Dedifferentiated amniotic fluid mesenchymal stem cell (primary cell): Measurements from ENCODE around the gene TNPO3.

Experiments used
- DNase-seq: peaks from one replicate; pipeline ENCODE4 v3.0.0-alpha.2; 2016; ENCODE audit errors: extremely low spot score

The TNPO3 gene

GRCh38 chr7:128939075-128939860 lies 115.6 kb downstream of the TNPO3 start:
- no peak for DNase-seq

GRCh38 chr7:128938544-128939074 lies 116.3 kb downstream of the TNPO3 start:
- no peak for DNase-seq

- DNase-seq, result no peak
Observed at GRCh38 chr7:128937647-128938543, 117.0 kb downstream of the TNPO3 start, which contains the start of gene IRF5. Gene IRF5 (plus strand): TSS chr7:128937927. CDS start chr7:128942082, 4,155 bp downstream.

- DNase-seq, result no peak
Observed at GRCh38 chr7:128937271-128937646, 117.7 kb downstream of the TNPO3 start.

GRCh38 chr7:128936798-128937197 lies 118.1 kb downstream of the TNPO3 start:
- no peak for DNase-seq

- DNase-seq, result no peak
Observed at GRCh38 chr7:128935342-128935730, 119.6 kb downstream of the TNPO3 start.

- no peak for DNase-seq
Observed at GRCh38 chr7:128934361-128935341, 120.3 kb downstream of the TNPO3 start.

GRCh38 chr7:128933180-128933891 lies 121.6 kb downstream of the TNPO3 start:
- DNase-seq, result no peak

GRCh38 chr7:128932862-128933179 lies 122.1 kb downstream of the TNPO3 start:
- DNase-seq, result no peak

GRCh38 chr7:128931965-128932861 lies 122.7 kb downstream of the TNPO3 start:
- DNase-seq, result no peak

GRCh38 chr7:128931190-128931798 lies 123.6 kb downstream of the TNPO3 start:
- DNase-seq, result no peak

GRCh38 chr7:128928882-128929788 lies 125.8 kb downstream of the TNPO3 start:
- no peak for DNase-seq

- DNase-seq, result no peak
Observed at GRCh38 chr7:128928159-128928813, 126.6 kb downstream of the TNPO3 start.

- DNase-seq, result no peak
Observed at GRCh38 chr7:128924707-128925588, 130.0 kb downstream of the TNPO3 start.

GRCh38 chr7:128923411-128923800 lies 131.5 kb downstream of the TNPO3 start:
- DNase-seq, result no peak

- no peak for DNase-seq
Observed at GRCh38 chr7:128922496-128923410, 132.2 kb downstream of the TNPO3 start.
